ENCODE data around the gene RAMP1. TPM values are rescaled to one million over a fixed set of nuclear protein-coding genes. Genes with fewer than 3 reads are reported as not detected.

The RAMP1 gene
- total and polyA plus RNA-seq, 2 experiments from 2014 or later, result 5.6 to 5.7 TPM

DNA sequence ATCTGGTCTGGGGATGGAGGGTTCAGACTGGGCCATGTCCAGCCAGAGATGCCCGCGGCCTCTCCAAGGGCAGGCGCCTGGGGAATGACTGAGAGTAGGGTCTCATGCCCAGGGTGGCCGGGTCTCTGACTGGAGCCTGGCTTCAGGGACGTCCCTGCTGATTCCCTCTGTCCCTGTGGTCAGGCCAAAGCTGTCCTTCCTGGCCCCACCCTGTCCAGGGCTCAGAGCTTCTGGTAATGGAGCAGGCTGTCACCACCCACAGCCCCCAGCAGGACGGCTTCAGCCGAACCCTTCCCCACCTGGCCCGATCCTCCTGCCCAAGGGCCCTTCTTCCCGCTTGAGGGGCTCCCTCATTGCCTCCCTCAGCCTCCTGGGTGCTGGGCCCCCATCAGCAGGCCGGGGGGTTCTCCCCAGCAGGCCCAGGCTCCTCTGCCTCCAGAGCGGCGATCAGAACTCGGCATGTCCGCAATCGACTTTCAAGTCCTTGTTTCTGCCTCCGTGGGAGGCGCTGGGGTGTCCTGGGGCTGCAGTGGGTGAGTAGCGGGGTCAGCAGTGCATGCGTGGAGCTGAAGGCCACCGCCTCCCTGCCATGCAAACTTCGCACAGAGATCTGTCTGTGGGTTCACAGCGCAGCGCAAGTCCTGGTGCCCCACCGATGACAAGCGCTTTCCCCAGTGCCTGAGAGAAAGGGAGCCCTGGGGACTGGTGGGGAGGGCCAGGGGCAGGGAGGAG, 18.3 kb downstream of the RAMP1 start:
- no peak for DNase-seq (ENCODE audit: low read depth in 1 of 2, low spot score in 1 of 2)
- no peak overlapping the region for H3K4me3 ChIP-seq
- no peak overlapping the region for H3K27ac ChIP-seq
- no peaks in the 10 kb centered on the region for H3K27me3 ChIP-seq
- no peaks in the 10 kb centered on the region for H3K9me3 ChIP-seq (ENCODE audit: low read depth)
- H3K4me1 ChIP-seq (ENCODE audit: low read depth), result no peaks in the 10 kb centered on the region
- TF ChIP-seq, protein P1, sequence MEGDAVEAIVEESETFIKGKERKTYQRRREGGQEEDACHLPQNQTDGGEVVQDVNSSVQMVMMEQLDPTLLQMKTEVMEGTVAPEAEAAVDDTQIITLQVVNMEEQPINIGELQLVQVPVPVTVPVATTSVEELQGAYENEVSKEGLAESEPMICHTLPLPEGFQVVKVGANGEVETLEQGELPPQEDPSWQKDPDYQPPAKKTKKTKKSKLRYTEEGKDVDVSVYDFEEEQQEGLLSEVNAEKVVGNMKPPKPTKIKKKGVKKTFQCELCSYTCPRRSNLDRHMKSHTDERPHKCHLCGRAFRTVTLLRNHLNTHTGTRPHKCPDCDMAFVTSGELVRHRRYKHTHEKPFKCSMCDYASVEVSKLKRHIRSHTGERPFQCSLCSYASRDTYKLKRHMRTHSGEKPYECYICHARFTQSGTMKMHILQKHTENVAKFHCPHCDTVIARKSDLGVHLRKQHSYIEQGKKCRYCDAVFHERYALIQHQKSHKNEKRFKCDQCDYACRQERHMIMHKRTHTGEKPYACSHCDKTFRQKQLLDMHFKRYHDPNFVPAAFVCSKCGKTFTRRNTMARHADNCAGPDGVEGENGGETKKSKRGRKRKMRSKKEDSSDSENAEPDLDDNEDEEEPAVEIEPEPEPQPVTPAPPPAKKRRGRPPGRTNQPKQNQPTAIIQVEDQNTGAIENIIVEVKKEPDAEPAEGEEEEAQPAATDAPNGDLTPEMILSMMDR (IDR thresholded peaks at IDR 0.05; ENCODE audit: low read depth, low read length), result no peak
- H3K36me3 ChIP-seq, result no peaks in the 10 kb centered on the region

DNA sequence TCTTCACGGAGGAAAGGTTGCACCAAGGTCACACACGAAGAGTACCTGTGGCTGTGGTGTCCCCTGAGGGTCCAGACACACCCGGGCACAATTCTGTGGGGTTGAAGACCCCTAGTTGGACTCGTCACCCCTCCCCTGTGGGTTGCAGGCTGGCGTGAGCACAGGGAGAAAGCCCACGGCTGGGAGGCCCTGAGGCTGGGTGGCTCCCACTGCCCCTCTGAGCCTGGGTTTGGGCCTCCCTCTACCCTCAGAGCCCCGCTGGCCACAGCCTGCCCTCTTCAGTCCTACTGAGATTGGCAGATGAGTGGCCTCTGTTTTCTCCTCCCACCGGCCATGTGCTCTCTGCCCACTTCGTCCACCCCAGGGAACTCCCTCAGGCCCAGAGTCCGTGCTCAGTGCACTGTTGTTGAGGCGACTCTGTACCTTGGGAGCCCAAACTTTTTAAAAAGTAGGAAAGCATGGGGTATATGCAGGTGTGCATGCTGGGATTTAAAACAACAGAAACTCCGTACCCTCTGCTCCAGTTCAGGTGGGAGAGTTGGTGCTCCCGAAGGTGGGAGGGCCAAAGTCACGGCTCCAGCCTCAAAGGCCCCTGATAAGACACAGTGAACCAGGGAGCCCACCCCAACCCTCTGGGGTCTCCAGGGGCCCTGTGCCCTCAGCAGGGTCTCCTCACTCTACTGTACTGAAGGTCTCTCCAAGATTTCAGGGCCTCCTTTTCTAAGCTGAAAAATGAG, 19.1 kb downstream of the RAMP1 start:
- Histone ChIP-seq H3K36me3 (no peaks in the 10 kb centered on the region), H3K4me3 (no peak overlapping the region), H3K9me3 (ENCODE audit: low read depth) (no peaks in the 10 kb centered on the region), H3K27ac (no peak overlapping the region), H3K4me1 (ENCODE audit: low read depth) (no peaks in the 10 kb centered on the region), H3K27me3 (no peaks in the 10 kb centered on the region)
- DNase-seq (ENCODE audit: low read depth in 1 of 2, low spot score in 1 of 2), result no peak
- TF ChIP-seq, protein P1 (IDR thresholded peaks at IDR 0.05; ENCODE audit: low read depth, low read length), result no peak

DNA sequence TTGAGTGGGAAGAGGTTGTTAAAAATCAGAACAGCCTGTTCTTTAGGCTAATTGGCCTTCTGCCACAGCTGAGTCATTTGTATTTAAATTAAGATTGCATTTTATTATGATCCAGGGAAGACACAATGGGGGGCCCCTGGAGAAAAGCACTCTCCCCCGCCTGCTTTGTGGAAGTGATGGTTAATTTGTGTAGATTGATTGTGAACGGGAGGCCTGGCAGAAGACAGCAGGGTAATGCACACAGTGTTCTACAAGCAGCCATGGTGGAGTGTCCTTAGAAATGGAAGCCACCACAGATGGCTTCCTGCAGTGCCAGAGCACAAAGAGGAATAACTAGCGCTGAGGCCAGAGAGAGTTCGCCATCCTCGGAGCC, 19.6 kb downstream of the RAMP1 start:
- DNase-seq (ENCODE audit: low read depth in 1 of 2, low spot score in 1 of 2), result peak in 1 of 2 donors; percentile 80
- no peak overlapping the region for H3K27ac ChIP-seq
- TF ChIP-seq, protein P1 (IDR thresholded peaks at IDR 0.05; ENCODE audit: low read depth, low read length), result no peak

DNA sequence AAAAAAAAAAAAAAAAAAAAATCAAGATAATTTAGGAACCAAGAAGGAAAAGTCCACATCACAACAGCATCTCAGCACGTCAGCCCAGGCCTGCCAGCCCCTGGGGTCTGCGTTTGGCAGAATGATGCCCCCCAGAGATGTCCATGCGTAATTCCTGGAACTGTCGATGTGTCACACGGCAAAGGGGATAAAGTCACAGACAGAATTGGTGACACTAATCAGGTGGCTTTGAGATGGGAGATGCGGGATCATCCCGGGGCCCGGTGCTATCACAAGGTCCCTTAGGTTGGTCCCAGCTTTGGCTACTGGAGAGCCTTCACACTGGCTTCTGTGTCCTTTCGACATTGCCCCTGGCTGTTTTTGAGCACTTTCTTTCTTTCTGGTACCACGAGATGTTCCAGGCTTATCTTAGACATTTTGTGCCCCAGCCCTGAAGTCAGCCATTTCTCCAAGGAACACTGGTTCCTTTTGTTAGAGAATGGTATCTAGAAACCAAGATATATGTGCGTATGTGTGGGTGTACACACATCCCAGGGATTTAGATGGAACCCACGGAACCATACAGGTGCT, 20.7 kb downstream of the RAMP1 start:
- DNase-seq (ENCODE audit: low read depth in 1 of 2, low spot score in 1 of 2), result no peak
- H3K27ac ChIP-seq, result no peak overlapping the region

More for the DNA sequence above, 19.6 kb downstream of the RAMP1 start:
- no peaks in the 10 kb centered on the region for H3K36me3 ChIP-seq
- H3K4me1 ChIP-seq (ENCODE audit: low read depth), result no peaks in the 10 kb centered on the region
- no peak overlapping the region for H3K4me3 ChIP-seq
- H3K9me3 ChIP-seq (ENCODE audit: low read depth), result no peaks in the 10 kb centered on the region
- no peaks in the 10 kb centered on the region for H3K27me3 ChIP-seq

More for the DNA sequence above, 20.7 kb downstream of the RAMP1 start:
- Histone ChIP-seq H3K36me3 (no peaks in the 10 kb centered on the region), H3K9me3 (ENCODE audit: low read depth) (no peaks in the 10 kb centered on the region), H3K4me3 (no peak overlapping the region), H3K4me1 (ENCODE audit: low read depth) (no peaks in the 10 kb centered on the region), H3K27me3 (no peaks in the 10 kb centered on the region)
- TF ChIP-seq, protein P1 (IDR thresholded peaks at IDR 0.05; ENCODE audit: low read depth, low read length), result no peak

All from cardiac muscle cell (in vitro differentiated cells and primary cell).